NOMO-1 treated with dmso at 0.1 percent for 144 hours (cell line): Measurements from ENCODE around the gene KCNA10.
A peak's percentile ranks its signal among the peaks of the same experiment; 100 is the strongest.

Source experiments
- DNase-seq: peaks from one replicate; lab custom pipeline; 2025; ENCODE audit not compliant: unreplicated experiment; lab: John Stamatoyannopoulos, UW

KCNA10 gene

GRCh38 chr1:110501488-110502132, 17.4 kb downstream of the KCNA10 start:
- no peak for DNase-seq

- DNase-seq: no peak
Measured at GRCh38 chr1:110498270-110498669, 20.7 kb downstream of the KCNA10 start.

- peak; percentile 61 for DNase-seq
Measured at GRCh38 chr1:110495926-110496600, 22.9 kb downstream of the KCNA10 start.

DNA sequence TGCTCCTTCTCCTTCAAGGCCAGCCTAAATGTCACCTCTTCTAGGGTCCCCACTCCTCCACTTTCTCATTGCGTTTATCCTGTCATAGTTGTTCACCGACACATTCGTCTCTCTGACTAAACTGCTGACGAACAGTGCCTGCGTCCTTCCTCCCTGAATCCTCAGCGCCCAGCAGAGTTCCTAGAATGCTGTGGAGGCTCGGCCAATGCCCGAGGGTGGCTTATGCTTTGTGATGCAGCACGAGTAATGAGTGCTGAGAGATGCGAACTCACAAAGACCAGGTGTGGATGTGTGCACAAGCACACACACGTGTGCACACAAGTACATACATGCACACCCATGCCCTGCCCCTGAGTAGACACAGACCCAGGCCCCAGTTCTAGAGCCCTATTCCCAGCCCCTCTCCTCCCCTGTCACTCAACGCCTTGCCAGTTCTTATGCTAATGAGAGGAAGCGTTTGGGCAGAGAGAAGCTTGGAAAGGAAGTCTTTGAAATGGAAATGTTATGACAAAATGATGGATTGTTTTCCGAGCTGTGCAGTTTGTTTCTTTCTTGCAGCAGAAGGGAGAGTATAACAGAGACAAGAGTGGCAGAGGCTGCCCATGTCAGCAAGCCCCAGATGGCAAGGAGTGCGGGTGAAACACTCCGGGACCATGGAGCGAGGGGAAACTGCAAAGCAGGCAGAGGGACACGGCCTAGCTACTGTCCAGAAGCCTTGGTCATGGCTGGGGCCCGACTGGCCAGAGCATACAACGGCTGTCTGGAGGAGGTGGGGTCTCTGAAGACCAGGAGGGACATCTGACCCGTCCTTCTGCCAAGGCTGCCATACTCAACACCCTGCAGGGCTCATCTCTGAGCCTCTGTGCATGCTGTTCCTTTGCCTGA, 24.2 kb downstream of the KCNA10 start:
- no peak for DNase-seq

- DNase-seq: no peak
Measured at GRCh38 chr1:110494036-110494435, 24.9 kb downstream of the KCNA10 start.

DNA sequence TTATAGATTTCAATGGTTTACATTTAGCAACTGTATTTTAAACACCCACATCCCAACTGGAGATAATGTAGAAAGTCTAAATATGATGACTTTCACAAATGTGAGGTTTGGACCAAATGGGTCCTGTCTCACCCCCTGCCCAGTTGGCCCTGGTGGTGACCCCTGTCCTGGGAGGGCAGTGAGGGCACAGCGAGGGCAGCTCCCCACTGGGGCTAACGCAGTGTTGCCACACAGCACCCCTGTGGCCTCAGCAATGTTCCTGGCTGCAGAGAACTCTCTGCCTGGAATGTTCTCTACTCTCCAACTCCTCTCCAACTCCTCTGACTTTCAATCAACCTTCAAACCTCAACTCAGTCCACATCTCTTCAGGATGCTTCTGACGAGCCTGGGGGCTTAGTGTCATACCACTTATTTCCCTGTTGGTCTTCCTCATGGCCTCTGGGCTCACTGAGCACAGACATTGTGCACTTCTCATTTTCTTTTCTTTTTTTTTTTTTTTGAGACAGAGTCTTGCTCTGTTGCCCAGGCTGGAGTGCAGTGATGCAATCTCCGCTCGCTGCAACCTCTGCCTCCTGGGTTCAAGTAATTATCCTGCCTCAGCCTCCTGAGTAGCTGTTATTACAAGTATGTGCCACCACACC, 25.8 kb downstream of the KCNA10 start:
- no peak for DNase-seq

- DNase-seq: no peak
Measured at GRCh38 chr1:110492573-110492972, 26.4 kb downstream of the KCNA10 start.

DNA sequence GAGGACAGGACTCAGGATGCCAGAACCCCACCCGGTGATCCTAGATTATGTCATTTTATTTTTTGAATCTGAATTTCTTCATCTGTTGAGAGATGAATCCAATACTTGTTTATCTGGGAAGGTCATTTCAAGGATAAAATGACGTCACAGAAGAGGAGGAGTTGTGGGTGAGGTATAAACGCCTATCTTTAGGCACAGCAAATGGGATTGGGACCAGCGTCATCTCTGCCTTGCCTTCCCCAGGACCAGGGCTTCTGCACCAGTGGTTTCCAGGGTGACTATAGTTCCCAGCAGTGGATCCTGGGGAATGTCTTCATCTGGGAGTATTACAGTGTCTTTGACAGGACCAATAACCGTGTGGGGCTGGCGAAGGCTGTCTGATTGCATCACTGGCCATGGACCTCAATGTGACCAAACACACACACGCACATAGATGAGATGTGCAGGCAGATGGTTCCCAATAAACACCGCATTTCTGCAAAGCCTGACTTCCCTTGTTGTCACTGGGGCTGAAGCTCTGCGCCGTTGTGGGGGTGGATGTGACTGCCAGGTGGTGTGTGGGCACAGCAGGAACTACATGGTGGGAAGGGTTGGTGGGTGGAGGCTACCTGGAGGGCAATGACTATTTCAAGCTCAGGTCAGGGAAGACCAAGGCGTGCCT, 28.1 kb downstream of the KCNA10 start:
- no peak for DNase-seq

DNA sequence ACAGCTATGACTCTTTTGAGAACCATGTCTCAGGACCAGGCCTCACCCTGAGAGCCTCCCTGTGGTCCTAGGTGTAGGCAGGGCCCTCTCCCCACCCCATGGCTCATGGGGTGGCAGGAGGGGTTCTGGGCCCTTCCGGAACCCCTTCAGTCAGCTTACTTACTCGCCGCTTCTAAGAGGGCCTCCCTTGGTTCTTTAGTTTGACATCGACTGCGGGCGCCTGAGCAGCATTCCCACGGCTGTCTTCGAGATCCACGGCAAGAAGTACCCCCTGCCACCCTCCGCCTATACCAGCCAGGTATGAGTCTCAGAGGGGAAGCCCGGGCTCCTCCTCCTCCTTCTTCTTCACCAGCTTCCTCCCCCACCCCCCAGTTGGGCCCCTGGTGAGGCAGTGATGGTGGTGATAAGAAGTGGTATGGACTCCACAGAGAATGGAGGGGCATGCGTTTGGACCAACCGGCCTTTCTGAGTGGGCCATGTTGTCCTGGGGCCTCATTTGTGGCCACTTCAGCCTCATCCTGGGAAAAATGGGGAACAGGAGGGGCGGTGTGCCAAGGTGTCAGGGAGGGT, 28.9 kb downstream of the KCNA10 start:
- no peak for DNase-seq

DNA sequence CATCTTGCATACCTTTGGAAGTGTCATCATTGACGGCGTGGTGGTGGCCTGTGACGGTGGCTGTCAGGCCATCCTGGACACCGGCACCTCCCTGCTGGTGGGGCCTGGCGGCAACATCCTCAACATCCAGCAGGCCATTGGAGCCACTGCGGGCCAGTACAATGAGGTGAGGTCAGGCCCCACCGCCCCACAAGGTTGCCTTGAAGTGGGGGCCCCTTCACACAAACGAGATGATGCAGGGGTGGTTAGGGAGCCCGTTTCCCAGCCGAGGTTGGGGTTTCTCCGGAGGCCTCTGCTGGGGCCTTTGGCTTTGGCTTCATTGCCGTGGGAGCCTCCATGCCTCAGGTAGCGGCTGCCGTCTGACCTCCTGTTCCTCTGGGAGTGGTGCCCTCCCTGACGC, 29.6 kb downstream of the KCNA10 start:
- no peak for DNase-seq

DNA sequence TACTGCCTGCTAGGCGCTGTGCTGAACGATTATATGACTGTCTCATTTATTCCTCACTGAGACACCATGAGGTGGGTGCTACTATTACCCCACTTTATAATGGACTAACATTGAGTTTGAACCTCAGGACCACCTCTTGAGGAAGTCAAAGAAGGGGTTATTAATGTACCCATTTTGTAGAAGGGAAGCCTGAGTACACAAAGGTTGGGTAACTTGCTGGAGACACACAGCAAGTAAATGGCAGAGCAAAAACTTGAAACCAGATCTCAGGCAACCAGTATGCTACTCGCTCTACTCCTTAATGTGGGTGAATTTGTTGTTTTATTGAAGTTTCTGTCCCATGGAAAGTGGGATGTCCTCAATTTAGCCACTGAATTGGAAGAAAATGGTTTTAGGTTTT, 30.1 kb downstream of the KCNA10 start:
- no peak for DNase-seq

- no peak for DNase-seq
Measured at GRCh38 chr1:110488161-110488560, 30.8 kb downstream of the KCNA10 start.

- DNase-seq: no peak
Measured at GRCh38 chr1:110487726-110488125, 31.2 kb downstream of the KCNA10 start.

GRCh38 chr1:110485725-110486124, 33.2 kb downstream of the KCNA10 start:
- DNase-seq: no peak

GRCh38 chr1:110484801-110485200, 34.2 kb downstream of the KCNA10 start:
- DNase-seq: no peak

DNA sequence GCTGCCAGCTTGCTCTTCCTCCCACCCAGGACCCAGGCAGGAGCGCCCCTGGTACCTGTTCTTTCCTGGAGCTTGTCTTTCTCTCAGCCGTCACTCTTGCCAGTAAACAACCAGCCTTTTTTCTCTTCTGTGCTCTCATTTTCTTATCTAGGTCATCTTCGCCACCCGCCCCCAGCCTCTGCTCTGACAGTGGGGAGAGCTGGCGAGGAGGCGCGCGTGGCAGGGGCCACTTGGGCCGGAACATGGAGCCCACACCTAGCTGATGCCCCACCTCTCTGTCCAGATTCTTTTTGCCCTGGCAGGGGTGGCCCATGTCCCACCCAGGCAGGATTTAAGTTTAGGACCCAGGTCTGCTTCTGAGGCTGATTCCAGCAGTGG, 35.7 kb downstream of the KCNA10 start:
- DNase-seq: no peak

DNA sequence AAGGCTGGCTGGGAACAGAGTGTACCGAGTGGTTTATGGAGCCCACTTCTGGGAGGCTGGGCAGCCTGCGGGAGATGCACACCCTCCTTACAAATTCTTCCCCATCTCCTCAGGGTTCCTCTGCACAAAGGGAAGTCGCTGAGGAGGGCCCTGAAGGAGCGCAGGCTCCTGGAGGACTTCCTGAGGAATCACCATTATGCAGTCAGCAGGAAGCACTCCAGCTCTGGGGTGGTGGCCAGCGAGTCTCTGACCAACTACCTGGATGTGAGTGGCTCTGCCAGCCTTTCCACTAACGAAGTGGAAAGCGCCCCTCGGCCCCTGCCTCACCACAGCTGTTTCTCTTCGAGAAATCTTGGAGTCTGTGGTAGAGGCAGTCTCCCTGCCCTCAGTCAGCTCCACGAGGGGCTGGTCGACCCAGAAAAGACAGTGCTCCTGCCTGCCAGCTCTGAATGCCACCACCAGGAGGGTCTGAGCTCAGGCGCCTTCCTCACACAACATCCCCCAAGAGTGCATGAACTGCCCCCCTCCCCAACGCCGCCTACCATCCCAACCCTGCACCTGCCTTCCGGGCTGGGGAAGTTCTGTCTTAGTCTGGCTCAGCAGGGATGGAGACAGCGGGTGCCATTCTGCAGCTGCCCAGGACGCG, 36.2 kb downstream of the KCNA10 start:
- no peak for DNase-seq

DNA sequence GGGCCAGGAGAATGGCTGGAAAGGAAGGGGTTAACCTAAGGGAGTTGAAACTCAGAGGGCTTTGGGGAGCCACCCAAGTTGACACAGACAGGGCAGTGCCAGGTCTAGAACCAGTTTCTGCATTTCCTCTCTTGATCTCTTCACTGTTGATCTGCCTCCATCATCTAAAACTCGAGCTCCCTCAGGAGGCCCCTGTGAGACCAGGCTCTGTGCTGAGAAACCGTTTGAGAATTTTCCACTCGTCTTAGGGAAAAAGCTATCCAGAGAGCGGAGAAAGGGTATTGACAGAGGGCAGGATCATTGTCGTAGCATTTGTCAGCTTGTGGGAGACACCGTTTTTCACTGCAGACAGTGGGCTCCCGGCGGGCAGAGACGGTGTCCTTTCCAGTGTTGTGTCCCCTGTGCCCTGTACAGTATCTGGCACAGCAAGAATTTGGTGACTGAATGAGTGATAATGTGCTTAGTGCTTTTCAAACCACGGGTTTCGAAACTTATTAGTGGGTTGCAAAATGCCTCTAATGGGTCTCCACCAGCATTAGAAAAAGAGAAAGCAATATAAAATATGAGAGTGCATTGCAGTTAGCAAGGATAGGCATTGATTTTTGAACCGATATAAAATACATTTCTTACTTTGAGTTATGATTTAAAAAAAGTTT, 36.9 kb downstream of the KCNA10 start:
- DNase-seq: no peak

DNA sequence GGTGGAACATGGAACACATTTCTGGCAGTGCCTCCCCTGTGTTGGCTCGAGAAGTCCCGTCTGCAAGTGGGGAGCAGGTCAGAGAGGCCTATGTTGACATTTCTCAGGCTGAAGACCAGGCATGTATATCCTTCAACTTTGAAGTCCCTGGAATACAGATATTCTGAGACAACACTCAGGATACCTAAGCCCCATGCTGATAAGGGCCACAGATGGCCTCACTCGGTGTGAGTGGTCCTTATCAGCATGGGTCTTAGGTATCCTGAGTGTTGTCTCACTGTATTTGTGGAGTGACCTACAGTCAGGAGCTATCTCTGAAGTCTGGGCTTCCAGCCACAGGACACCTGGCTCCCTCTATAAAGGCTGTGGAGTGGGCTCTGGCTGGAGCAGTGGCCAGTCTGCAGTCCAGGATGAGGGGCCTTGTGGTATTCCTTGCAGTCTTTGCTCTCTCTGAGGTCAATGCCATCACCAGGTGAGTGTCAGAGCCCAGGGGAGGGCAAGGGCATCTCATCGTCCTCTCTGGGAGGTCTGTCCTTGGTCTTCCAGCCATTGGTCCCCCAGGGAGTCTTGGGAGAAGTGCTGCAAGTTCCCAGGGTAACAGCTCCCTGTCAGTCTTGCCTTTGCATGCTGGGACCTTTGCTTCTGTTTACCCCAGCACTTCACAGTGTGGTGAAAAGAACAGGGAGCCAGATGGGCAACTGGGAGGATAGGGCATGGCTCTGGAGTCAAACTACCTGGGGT, 38.4 kb downstream of the KCNA10 start:
- DNase-seq: no peak
